Thyroid gland (tissue), 4 donors: ENCODE results near the gene IFI44L.

Experiments used
- CTCF ChIP-seq, 6 experiments: fragments of 200-600 bp in 3 of 6; fragments of 450-650 bp in 3 of 6; sonication (generic) in 3 of 6; IDR thresholded peaks; one replicate each; pipeline ENCODE4 v1.5.1; 2016 to 2019; ENCODE audit warnings: antibody characterized with exemption in 6 of 6, mild to moderate bottlenecking in 2 of 6, inconsistent platforms in 1 of 6, moderate library complexity in 1 of 6
- POLR2A ChIP-seq, 2 donors: fragments of 450-650 bp; IDR thresholded peaks; one replicate each; pipeline ENCODE4 v1.6.1; 2017; ENCODE audit warnings: antibody characterized with exemption in 2 of 2, mild to moderate bottlenecking in 2 of 2, moderate library complexity in 1 of 2

- TF ChIP-seq CTCF (IDR thresholded peaks at IDR 0.05) (no peak), POLR2A (IDR thresholded peaks at IDR 0.05) (no peak)
Observed at GRCh38 chr1:78601068-78601467, 19.2 kb upstream of the IFI44L start.
